ENCODE measurements around the gene GOSR1. TPM values are rescaled to one million over a fixed set of nuclear protein-coding genes. Genes with fewer than 3 reads are reported as not detected.

The GOSR1 gene
- total and polyA plus RNA-seq, 2 donors (not counting 3 experiments of a cell fraction or from before 2014, with no cell fraction given) = 13.8 to 41.0 TPM

- Histone ChIP-seq H3K9me1 (replicated peaks; ENCODE audit: control insufficient read depth, extremely low read depth, insufficient read depth, low read length) (no peaks in the 10 kb centered on the region), H3K4me3 (replicated peaks in 1 of 3; ENCODE audit: insufficient read depth in 1 of 3, low read depth in 1 of 3, low read length in 3 of 3) (no peak overlapping the region), H4K20me1 (replicated peaks; ENCODE audit: control insufficient read depth, extremely low read depth, insufficient read depth, low read length) (no peaks in the 10 kb centered on the region), H3K27ac (ENCODE audit: insufficient read depth, low read depth, low read length) (no peak overlapping the region), H3K9ac (replicated peaks; ENCODE audit: extremely low read depth, insufficient read depth, low read length) (no peak overlapping the region), H3K9me3 (replicated peaks; ENCODE audit: control insufficient read depth, insufficient read depth, low read length) (no peaks in the 10 kb centered on the region), H3K79me2 (ENCODE audit: control insufficient read depth, insufficient read depth, low read length) (no peaks in the 10 kb centered on the region), H3K36me3 (ENCODE audit: control insufficient read depth in 2 of 2, extremely low read depth in 1 of 2, insufficient read depth in 2 of 2, low read length in 2 of 2) (peaks cover 0 to 2% of the 10 kb centered on the region in 2 experiments), H3K27me3 (ENCODE audit: control insufficient read depth in 2 of 2, insufficient read depth in 2 of 2, low read length in 2 of 2) (peaks cover 4% of the 10 kb centered on the region in 2 experiments), H2AFZ (ENCODE audit: low read depth, low read length) (no peak overlapping the region), H3K4me2 (ENCODE audit: insufficient read depth, low read length) (no peak overlapping the region), H3K4me1 (ENCODE audit: control insufficient read depth, extremely low read depth, insufficient read depth, low read length) (no peaks in the 10 kb centered on the region)
- dilution Hi-C loops (cut with MboI; ENCODE audit: extremely low pct_ligation_motif_present, low sequenced_read_pairs) = no loop called here
- TF ChIP-seq MAX (IDR thresholded peaks at IDR 0.05; ENCODE audit: insufficient read depth, insufficient read length) (no peak), POLR2A (IDR thresholded peaks at IDR 0.05; ENCODE audit: low read depth, low read length) (no peak), POLR2AphosphoS5 (IDR thresholded peaks at IDR 0.05; ENCODE audit: insufficient read depth, low read depth, low read length) (no peak), MYC (IDR thresholded peaks at IDR 0.05; ENCODE audit: low read depth, low read length) (no peak), JUN (IDR thresholded peaks at IDR 0.05; ENCODE audit: borderline replicate concordance, insufficient read depth, insufficient read length, low read depth) (no peak), CTCF (IDR thresholded peaks at IDR 0.05; ENCODE audit: extremely low read depth in 1 of 2, insufficient read depth in 1 of 2, low read depth in 1 of 2, low read length in 2 of 2) (no peak), EZH2 (IDR thresholded peaks at IDR 0.05; ENCODE audit: borderline replicate concordance, low read depth, low read length, severe bottlenecking) (no peak), FOS (IDR thresholded peaks at IDR 0.05; ENCODE audit: borderline replicate concordance, insufficient read depth, low read length) (no peak), GATA2 (IDR thresholded peaks at IDR 0.05; ENCODE audit: insufficient read depth, insufficient read length, low read depth, low read length) (no peak)
- ChIA-PET CTCF (interaction anchor here (4.0 kb wide), 1 partner anchor 8 kb away, joined by 22 read pairs; the partner anchor contains the start of gene GOSR1), POLR2A (no interaction called here)
- intact Hi-C loops (cut with micrococcal nuclease) = no loop called here
- DNase-seq (ENCODE audit: low read depth, low spot score) (no peak), FAIRE-seq (no peak)
- no TSS peak for BruUV-seq (replicated peaks)
Observed at GRCh38 chr17:30468465-30468864, 8.7 kb upstream of the GOSR1 start.
